ENCODE data around the gene AMPH.

Gene AMPH

GRCh38 chr7:38393874-38394273 is 237.3 kb downstream of the AMPH start:
- no peaks in the 10 kb centered on the region for H3K36me3 ChIP-seq (ENCODE audit: low read length)
- H2AFZ ChIP-seq (ENCODE audit: low read depth, low read length, severe bottlenecking): no peak overlapping the region
- no peaks in the 10 kb centered on the region for H4K20me1 ChIP-seq (ENCODE audit: low read depth, low read length)
- H3K9ac ChIP-seq (ENCODE audit: low read length): no peak overlapping the region
- no peaks in the 10 kb centered on the region for H3K27me3 ChIP-seq (ENCODE audit: low read length)
- no peaks in the 10 kb centered on the region for H3K79me2 ChIP-seq (ENCODE audit: insufficient read depth, low read length)
- TF ChIP-seq CTCF (IDR thresholded peaks at IDR 0.05; ENCODE audit: insufficient read depth, low read length, poor library complexity, severe bottlenecking): no peak
- TF ChIP-seq EZH2phosphoT487 (conservative IDR thresholded peaks at IDR 0.05; ENCODE audit: low read length): no peak
- no peaks in the 10 kb centered on the region for H3K9me2 ChIP-seq (replicated peaks; ENCODE audit: insufficient read depth, low read length)
- H3F3A ChIP-seq (ENCODE audit: insufficient read depth): no peaks in the 10 kb centered on the region
- H3K9me3 ChIP-seq (ENCODE audit: insufficient read depth, low read length): no peaks in the 10 kb centered on the region
- H3K4me2 ChIP-seq (ENCODE audit: low read depth, low read length, poor library complexity, severe bottlenecking): no peak overlapping the region
- no peak overlapping the region for H3K27ac ChIP-seq (ENCODE audit: low read depth, low read length)
- H3K4me3 ChIP-seq (ENCODE audit: insufficient read depth, low read length, poor library complexity, severe bottlenecking): no peak overlapping the region

- Histone ChIP-seq H4K20me1 (ENCODE audit: low read depth, low read length) (no peaks in the 10 kb centered on the region), H3F3A (ENCODE audit: insufficient read depth) (no peaks in the 10 kb centered on the region), H3K9me3 (ENCODE audit: insufficient read depth, low read length) (no peaks in the 10 kb centered on the region), H3K27me3 (ENCODE audit: low read length) (no peaks in the 10 kb centered on the region), H3K9me2 (replicated peaks; ENCODE audit: insufficient read depth, low read length) (no peaks in the 10 kb centered on the region), H3K36me3 (ENCODE audit: low read length) (no peaks in the 10 kb centered on the region), H3K27ac (ENCODE audit: low read depth, low read length) (no peak overlapping the region), H3K79me2 (ENCODE audit: insufficient read depth, low read length) (no peaks in the 10 kb centered on the region), H2AFZ (ENCODE audit: low read depth, low read length, severe bottlenecking) (no peak overlapping the region), H3K4me2 (ENCODE audit: low read depth, low read length, poor library complexity, severe bottlenecking) (no peak overlapping the region), H3K9ac (ENCODE audit: low read length) (no peak overlapping the region), H3K4me3 (ENCODE audit: insufficient read depth, low read length, poor library complexity, severe bottlenecking) (no peak overlapping the region)
- TF ChIP-seq CTCF (IDR thresholded peaks at IDR 0.05; ENCODE audit: insufficient read depth, low read length, poor library complexity, severe bottlenecking) (no peak), EZH2phosphoT487 (conservative IDR thresholded peaks at IDR 0.05; ENCODE audit: low read length) (no peak)
Measured at GRCh38 chr7:38391751-38392150, 239.4 kb downstream of the AMPH start.

GRCh38 chr7:38385682-38386081 is 245.5 kb downstream of the AMPH start:
- H3K79me2 ChIP-seq (ENCODE audit: insufficient read depth, low read length): no peaks in the 10 kb centered on the region
- TF ChIP-seq EZH2phosphoT487 (conservative IDR thresholded peaks at IDR 0.05; ENCODE audit: low read length) (no peak), CTCF (IDR thresholded peaks at IDR 0.05; ENCODE audit: insufficient read depth, low read length, poor library complexity, severe bottlenecking) (no peak)

More at GRCh38 chr7:38385682-38386081, 245.5 kb downstream of the AMPH start:
- Histone ChIP-seq H3K4me2 (ENCODE audit: low read depth, low read length, poor library complexity, severe bottlenecking) (no peak overlapping the region), H3K9me3 (ENCODE audit: insufficient read depth, low read length) (no peaks in the 10 kb centered on the region), H4K20me1 (ENCODE audit: low read depth, low read length) (no peaks in the 10 kb centered on the region), H3K9me2 (replicated peaks; ENCODE audit: insufficient read depth, low read length) (no peaks in the 10 kb centered on the region), H3K27ac (ENCODE audit: low read depth, low read length) (no peak overlapping the region), H3K27me3 (ENCODE audit: low read length) (no peaks in the 10 kb centered on the region), H3K36me3 (ENCODE audit: low read length) (no peaks in the 10 kb centered on the region), H3F3A (ENCODE audit: insufficient read depth) (no peaks in the 10 kb centered on the region), H3K9ac (ENCODE audit: low read length) (no peak overlapping the region), H3K4me3 (ENCODE audit: insufficient read depth, low read length, poor library complexity, severe bottlenecking) (no peak overlapping the region), H2AFZ (ENCODE audit: low read depth, low read length, severe bottlenecking) (no peak overlapping the region)

All from SU-DHL-6 (cell line).